ENCODE results near the gene TENM4.

GRCh38 chr11:78927511-78927910 is 513.3 kb downstream of the TENM4 start:
- TF ChIP-seq CTCF (IDR thresholded peaks at IDR 0.05) = no peak
- TF ChIP-seq POLR2A (IDR thresholded peaks at IDR 0.05) = no peak
